NCI-H2196 treated with DMSO at 0.1 percent for 48 hours (cell line): ENCODE measurements around the gene MTFR1L.
A peak's percentile ranks its signal among the peaks of the same experiment; 100 is the strongest.

Experiments
- DNase-seq: peaks from one replicate; lab custom pipeline; 2025; ENCODE audit not compliant: unreplicated experiment; lab: John Stamatoyannopoulos, UW

Gene MTFR1L

DNA sequence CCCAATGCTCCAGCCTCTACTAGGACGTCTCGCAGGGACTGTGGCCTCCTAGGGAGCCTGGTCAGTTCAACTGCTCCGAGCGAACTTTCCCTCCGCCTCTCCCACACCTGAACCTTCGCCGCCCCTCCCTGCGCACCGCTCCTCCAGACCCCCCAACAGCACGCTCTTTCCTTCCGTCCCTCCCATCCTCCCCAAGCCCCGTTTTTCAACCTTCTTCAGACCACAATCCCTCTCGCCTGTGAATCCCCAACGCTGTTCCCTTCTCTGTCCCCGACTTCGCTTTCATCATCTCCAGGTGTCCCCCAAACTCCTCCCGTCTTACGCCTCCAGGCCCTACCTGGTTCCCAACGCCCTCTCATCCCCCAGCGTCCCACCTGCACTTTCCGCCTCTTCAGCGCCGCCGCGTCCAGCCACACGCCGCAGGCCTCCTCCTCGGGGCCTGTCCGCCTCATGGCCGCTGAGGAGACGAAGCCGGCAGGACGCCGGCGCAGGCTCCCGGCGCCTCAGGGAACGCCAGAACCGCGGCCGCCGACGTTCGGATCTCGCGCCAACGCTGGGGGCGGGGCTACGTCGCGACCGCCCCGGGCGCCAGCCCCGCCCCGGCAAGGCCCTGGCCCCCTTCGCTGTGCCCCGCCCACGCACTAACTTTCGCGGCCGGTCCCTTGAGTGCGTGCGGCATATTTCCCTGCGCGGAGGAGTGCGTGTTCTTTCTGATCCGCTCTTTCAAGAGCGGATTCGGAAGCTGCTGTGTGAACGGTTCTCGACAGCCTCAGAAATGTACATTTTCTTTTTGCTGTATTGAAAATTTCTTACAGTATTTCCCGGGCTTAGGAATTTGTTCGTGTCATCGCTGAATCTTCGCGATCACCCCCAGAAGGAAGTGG is 39.4 kb downstream of the MTFR1L start, which contains the start of gene AUNIP:
TSS of gene AUNIP (minus strand) at position 552 of the 884 bp plus-strand sequence. CDS start at position 452, 100 bp downstream.
- DNase-seq = peak; percentile 77

DNA sequence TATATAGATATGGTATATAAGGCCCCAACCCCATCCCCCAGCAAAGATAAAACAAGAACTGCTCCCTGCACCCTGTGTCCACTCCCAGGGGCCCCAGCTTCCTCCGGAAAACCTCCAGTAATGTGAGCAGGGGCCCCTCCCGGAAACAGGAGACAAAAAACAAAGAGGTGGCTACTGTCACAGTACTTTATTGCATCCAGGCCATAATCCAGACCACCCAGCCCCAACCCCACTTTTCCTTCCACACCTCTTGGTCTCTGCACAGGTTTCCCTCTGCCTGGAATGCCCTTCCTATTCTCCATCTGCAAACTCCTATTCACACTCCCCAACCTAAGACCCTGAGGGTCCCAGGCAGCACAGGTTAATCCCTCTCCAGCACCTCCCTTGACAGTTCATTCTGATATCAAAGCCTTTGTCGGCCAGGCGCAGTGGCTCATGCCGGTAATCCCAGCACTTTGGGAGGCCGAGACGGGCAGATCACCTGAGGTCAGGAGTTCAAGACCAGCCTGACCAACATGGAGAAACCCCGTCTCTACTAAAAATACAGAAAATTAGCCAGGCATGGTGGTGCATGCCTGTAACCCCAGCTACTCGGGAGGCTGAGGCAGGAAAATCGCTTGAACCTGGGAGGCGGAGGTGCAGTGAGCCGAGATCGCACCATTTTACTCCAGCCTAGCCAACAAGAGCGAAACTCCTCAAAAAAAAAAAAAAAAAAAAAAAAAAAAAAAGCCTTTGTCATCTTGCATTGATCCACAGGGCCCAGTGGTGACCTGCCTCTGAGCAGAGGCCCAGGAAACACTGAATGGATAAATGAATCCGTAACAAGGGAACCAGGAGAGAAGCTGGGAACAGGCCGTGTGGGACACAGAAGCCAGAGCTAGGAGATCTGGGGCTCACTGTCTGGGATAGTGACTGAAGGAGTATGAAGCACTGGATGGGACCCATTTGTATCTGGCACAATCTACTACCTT is 41.8 kb downstream of the MTFR1L start:
- DNase-seq = no peak

DNA sequence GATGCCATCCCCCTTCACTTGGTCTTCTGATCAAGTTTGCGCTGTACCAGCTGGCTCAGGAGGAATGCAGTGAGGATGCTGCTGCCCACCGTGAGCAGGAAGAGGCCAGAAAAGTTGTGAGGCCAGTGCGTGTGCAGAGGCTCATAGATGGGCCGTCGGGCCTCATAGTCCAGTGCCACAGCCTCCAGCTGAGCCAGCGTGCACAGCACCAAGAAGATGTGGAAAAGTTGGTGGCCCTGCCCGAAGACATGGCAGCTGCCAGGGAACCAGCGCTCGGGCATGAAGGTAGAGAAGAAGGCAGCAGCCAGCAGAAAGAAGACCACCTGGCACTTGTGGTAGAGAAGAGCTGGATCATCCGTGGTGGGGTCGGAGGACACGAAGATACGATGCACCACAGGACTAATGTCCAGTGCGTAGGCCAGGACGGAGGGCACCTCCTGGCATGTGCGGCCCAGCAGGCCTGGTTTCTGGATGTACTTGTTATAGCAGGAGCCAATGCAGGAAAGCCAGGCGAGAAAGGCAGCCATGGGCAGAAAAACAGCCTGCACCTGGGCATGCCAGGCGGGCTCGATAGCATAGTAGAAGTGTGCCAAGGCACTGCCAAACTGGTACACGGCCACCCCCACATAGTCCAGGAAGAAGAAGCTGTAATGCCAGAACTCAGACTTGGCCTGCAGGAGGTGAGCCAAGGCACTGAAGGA is 43.2 kb downstream of the MTFR1L start:
- no peak for DNase-seq

DNA sequence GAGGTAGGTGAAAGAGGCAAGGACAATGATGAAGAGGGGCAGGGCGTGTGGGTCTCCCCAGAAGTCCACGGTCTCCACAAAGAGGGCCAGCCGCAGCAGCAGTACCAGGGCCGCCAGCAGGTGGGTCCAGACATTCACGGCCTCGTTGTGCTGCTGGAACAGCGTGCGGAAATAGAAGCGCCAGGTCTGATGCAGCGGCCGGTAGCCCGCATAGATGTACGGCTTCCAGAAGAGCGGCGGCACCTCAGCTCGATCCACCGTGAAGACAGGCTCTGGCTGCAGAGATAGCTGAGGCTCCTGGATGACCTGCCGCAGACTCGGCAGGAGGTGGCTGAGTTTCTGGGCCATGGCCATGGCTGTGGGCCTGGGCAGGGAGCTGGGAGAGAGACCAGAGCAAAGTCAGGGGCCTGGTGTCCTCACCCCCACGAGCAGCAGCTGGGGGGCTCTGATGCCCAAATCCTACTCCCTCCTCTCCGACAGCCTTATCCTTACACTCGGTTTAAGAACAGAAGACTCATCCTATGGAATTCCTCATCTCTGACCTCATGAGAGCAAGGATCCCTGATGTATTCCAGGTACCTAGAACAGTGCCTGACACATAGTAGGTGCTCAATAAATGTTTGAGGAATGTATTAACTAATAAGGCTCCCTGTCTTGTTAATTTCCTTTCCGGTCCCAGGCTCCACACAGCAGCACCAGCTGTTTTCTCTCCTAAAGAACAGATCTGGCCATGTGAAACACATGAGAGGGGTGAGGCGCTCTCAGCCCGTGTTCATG is 43.9 kb downstream of the MTFR1L start:
- DNase-seq = no peak

DNA sequence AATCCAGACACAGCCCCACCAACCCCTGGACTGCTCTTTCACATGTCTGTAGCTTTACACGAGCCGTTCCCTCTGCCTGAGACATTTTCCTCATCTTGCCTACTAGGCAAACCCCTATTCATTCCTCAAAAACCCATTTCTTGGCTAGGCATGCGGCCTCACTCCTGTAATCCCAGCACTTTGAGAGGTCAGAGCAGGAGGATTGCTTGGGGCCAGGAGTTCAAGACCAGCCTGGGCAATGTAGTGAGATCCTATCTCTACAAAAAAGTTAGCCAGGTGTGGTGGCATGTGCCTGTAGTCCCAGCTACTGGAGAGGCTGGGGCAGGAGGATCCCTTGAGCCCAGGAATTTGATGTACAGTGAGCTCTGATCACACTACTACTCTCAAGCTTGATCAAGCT is 44.7 kb downstream of the MTFR1L start:
- no peak for DNase-seq

DNA sequence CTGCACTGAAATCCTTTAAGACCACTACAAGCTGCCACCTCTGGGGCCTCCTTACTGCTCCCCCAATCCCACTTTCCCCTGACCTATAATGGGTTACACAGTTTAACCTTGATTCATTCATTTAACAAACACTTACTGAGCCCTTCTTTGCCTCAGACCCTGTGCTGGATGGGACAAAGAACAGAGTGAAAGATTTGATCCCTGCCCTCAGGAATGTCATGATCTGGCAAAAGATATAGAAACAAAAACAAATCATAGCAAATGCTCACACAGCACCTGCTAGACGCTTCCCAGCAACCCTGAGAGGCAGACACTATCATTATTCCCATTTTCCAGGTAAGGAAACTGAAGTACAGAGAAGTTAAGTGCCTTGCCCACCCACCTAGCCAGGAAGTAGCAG is 46.5 kb downstream of the MTFR1L start:
- no peak for DNase-seq

DNA sequence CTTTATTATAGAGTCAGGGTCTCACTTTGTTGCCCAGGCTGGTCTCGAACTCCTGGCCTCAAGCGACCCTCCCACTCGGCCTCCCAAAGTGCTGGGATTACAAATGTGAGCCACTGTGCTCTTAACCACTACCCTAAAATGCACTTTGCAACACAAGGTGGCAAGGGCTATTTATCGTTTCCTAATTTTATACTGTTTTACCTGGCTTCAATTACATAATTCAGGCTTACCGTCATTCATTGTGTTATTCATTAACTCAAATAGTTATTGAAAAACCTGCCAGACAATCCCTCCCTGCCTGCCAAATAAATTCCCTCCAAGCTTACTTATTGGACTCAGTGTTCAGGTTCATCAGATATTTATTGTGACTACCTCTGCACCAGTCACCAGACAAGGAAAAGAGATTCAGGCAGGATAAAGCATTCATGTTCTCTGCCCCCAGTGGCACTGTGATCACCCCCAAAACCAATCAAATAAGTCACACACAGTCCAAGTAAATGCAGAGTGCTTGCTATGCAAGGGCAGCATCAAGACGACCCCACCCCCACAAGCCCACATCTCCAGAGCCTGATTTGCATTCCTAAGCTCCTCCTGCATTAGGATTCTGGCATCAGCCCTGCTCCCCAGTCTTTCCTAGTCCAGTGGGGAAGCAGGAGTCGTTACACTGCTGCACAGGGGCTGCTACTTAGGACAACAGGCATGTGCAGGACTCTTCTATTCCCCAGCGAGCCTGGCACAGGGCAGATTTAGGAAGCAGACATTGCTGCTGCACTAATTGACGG is 47.6 kb downstream of the MTFR1L start:
- no peak for DNase-seq

DNA sequence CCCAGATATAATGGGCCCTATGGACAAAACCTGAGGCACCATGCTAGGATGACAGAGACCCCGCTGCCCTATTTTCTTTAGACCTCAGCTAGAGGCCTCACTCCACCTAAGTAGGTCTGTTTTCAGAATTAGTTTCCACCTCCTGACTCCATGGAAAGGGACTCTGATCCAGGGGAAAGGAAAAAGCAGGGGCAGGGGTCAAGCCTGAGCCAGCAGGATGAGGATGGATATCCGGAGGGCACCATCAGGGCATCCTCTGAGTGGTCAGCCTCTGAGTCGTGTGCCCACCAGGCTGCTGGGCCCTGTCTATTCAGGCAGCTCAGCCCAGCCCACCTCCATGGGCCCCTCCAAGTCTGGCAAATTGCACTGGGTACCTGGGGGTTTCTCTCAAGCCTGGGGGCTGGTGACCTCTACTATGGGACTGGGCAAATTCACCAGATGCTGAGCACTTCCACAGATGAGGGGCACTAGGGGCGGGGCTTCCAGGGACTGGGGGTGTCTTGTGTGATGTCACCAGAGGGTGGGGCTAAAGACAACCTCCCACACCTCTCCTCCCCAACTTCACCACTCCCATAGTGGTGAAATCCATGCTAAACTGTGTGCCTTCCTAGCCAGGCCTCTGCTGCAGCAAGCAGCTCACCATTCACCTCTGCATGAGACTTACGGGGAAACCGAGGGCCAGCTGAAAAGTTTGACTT is 50.3 kb downstream of the MTFR1L start:
- no peak for DNase-seq

DNA sequence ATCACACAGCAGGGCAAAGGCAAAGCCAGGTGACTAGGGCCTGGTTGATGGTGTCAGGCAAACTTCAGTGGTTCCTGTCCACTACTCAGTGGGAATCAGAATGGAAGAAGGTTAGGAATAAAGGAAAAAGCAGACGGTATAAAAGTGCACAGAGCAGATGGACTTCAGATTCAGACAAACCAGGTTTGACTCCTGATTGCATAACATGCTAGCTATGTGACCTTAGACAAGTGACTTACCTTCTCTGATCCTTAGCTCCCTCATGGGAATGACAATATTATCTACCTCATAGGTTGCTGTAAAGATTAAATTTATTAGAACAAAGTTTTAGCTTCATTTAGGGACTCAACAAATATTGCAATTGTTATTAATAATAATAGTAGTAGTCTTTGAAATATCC is 50.9 kb downstream of the MTFR1L start:
- no peak for DNase-seq

DNA sequence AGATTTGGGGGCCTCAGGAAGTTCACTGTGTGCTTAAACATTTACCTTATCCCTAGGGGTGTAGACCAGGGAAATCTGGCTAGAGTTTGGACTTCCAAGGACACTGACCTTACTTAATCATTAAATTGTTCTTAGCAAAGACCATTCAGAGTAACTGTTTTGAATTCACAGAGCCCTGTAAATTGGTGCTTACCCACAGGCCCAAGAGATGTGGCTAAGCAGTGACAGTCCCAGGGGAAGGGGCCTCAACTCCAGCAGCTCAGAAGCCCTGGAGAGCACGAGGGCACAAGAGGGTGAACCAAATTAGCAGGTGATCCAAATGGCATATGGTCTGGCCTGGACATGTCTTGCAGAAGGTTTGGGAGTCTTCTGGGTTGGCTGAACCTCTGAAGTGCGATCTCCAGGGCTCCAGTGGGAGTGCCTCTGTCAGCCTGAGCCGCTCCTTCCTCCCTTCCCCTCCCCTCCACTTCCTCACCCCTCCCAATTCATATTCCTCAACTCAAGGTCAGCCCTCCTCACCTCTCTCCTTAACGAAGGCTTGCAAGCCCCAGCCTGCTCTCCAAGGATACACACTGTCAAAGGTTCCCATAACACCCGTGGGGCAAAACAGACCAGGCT is 51.4 kb downstream of the MTFR1L start:
- DNase-seq = no peak

DNA sequence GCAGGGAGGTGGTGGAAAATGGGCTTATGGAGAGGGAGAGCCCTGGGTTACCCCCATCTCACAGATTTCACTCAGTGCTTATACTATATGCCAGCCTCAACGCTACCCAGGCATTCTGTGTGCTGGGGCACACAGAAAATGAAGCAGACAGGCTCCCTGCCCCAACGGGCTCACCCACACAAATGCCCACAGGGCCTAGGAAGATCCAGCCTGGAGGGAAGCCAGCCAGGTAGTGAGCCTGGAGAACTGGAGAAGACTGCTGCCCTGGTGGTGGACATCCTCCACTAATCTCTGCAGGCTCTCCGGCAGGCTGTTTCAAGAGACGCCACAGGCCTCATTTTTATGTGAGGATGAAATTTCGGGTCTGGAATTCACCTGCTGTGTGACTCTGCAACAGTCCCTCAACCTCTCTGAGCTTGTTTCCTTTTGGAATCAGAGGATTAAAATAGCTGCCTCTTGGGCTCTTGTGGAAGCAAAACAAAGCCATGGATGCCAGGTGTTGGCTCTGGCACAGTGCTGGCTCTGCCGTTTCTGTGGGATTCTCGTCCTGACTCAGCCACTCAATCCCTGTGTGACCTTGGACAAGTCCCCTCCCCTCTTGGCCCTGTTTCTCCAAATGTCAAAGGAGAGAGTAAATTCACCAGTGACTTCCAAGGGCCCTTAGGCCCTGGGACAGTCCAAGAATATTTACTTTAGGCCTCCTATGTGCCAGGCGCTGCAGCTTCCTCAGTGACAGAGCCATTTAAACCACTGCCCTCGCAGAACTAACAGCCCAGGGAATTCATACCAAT is 52.1 kb downstream of the MTFR1L start:
- no peak for DNase-seq

DNA sequence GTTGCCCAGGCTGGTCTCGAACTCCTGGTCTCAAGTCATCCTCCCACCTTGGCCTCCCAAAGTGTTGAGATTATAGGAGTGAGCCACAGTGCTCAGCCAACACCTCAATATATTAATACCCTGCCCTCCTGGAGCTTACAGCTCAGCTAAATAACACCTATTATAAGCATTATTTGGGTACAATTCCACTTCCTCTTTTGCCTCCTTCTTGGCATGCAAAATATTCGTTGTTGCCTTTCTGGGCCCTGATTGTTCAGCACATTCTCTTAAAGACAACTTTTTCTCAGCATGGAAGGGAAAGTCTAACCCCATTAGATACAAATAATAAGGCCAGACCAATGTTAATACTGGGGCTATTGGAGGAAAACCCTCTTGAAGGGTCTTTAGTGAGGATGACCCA is 53.0 kb downstream of the MTFR1L start:
- DNase-seq = no peak

DNA sequence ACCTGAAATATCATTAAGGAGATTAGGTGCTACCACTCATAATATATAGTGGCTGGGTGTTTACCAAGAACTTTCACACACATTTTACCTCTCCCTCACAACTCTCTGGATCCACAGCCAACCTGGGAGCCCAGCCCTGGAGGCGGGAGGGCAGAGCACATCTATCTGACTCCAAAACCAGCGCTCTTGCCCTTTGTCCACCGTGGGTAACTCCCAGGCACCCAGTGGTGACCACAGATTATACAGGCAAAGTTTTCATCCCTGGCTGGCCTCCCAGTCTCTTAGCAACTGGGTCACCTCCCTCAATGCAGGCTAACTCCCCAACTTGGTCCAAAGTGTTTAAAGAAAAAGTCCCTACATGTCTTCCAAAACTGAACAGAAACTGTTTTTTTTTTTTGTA is 53.4 kb downstream of the MTFR1L start:
- DNase-seq = no peak

DNA sequence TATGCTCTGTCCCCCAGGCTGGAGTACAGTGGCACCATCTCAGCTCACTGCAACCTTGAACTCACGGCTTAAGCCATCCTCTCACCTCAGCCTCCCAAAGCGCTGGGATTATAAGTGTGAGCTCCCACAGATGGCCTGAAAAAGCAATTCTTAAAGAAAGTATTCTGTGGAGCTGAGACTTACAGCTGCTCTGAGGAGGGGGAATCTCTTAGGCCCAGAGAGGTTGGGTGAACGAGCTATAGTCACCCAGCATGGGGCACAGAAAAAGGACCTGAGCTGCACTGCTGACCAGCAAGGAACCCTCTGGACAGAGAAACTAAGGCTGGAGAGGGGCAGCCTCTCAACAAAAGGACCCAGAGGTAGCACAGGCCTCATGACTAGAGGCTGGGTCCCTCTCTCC is 54.5 kb downstream of the MTFR1L start:
- no peak for DNase-seq

DNA sequence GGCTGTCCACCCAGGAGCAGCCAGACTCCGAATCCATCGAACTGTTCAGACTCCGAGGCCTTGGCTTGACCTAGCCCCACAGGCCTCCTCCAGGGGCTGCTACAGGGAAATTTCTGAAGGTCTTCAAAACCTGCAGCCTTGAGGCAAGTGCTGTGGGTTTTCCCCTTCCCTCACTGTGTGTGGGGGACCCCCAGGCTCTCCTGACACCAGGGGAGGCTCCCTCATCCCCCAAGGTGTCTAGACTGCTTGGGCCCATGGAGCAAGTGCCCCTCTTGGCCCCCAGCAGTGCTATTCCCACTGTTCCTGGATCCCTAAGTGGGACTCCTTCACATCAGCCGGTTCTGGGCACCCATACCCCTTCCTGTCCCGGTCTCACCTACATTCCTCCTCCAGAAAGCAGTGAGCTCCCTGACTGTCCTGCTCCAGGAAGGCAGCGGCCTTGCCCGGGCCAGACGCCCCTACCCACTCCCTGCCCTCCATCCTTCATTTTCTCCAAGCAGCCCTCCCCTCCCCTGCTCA is 54.9 kb downstream of the MTFR1L start:
- no peak for DNase-seq

DNA sequence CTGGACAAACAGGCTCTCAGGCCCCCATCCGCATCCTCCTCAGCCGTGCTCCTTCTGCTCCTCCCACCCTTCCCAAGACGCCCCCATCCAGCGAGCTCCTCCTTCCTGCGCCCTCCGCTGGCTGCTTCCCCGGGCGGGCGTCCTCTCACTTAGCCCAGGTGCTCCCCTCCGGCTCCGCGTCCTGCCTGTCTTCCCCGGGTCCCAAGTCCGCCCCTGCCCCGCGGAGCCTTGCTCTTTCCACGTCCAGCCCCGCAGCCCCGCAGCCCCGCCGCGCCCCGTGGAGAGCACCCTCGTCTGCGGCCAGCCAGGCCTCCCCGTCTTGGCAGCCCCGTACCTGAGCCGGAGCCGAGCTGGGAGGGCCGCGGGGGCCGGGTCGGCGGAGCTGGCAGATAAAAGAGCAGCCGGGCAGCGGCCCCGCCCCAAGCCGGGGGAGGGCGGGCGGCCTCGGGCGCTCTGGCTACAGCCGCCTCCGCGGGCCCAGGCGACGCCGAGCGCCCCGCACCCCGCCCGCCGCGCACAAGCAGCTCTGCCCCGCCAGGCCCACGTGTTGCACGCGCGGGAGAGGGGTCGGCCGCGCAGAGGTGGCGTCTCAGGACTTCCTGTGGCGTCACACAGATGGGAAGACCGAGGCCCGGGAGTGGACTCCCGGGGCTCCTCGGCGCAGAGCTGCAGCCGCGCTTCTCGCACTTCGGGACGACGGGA is 55.6 kb downstream of the MTFR1L start, which contains the start of gene PAQR7:
TSS of gene PAQR7 (minus strand) at position 555 of the 702 bp plus-strand sequence. CDS start 11,869 bp downstream, outside the sequence.
- DNase-seq = peak; percentile 62
